Activated CD8-positive, alpha-beta memory T cell treated with anti-CD3 and anti-CD28 coated beads for 36 hours (primary cell): ENCODE results near the gene RNF14. TPM values are rescaled to one million over a fixed set of nuclear protein-coding genes. Genes with fewer than 3 reads are reported as not detected.

Source experiments
- CTCF ChIA-PET: fragments of 350-600 bp; sonication (Branson Sonifier 250); formaldehyde crosslinking; loops from one replicate; lab custom pipeline; 2021; ENCODE audit warnings: antibody characterized with exemption; lab: Charles Lee
- POLR2A ChIA-PET: fragments of 350-600 bp; sonication (Branson Sonifier 250); formaldehyde crosslinking; loops from one replicate; lab custom pipeline; 2021; ENCODE audit warnings: antibody characterized with exemption; lab: Charles Lee
- total RNA-seq, 2 experiments: library from RNA; stranded (reverse); gene quantifications; one replicate each; pipeline ENCODE4 v1.2.3, GENCODE V29; 2021

Gene RNF14, protein sequence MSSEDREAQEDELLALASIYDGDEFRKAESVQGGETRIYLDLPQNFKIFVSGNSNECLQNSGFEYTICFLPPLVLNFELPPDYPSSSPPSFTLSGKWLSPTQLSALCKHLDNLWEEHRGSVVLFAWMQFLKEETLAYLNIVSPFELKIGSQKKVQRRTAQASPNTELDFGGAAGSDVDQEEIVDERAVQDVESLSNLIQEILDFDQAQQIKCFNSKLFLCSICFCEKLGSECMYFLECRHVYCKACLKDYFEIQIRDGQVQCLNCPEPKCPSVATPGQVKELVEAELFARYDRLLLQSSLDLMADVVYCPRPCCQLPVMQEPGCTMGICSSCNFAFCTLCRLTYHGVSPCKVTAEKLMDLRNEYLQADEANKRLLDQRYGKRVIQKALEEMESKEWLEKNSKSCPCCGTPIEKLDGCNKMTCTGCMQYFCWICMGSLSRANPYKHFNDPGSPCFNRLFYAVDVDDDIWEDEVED
- total RNA-seq, result 10 to 100 TPM; 45.9 to 47.8 TPM

DNA sequence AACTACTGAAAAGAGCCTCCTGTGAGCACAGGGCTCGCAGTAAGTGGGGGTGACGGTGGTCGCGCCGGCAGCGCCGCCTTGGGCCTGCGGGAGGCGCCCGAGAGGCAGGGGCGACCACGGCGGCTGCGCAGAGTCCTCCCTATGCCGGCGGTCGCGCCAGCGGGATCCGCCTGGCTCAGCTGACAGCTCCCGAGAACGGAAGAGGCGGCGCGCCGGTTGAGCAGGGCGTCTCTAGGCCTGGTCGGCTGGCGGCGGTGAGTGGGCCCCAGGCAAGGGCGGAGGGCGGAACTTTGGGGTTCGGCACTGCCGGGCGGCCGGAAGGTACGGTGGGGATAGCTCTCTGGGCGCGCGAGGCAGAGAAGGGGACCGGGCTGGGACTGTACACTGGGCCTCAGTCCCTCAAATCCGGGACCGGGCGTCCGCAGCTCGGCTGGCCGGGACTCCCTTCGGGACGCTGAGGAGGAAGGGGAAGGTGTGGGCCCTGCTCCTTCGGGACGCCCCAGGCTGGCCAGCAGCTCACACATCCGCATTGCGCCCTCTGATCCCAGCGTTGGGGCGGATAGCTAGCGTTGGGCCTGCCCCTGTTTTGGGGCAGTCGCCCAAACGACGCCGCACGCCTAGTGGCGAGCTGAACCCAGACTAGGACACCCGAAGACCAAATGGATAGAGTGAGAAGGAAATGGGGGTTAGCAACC, at the start of gene RNF14:
Gene RNF14, plus strand, starts transcription at position 192 of the 695 bp plus-strand sequence. CDS start 4,484 bp downstream, outside the sequence.
- ChIA-PET POLR2A (interaction anchor here (0.6 to 1.9 kb wide), 11 partner anchors 8 to 332 kb away, joined by 3 to 17 read pairs (median 4); partner anchors contain the start of genes DELE1, HDAC3, NDFIP1 and RELL2), CTCF (interaction anchor here (0.6 to 3.6 kb wide), 15 partner anchors 8 to 305 kb away, joined by 3 to 34 read pairs (median 4); partner anchors contain the start of genes GNPDA1, PCDH1 and PCDH12)

DNA sequence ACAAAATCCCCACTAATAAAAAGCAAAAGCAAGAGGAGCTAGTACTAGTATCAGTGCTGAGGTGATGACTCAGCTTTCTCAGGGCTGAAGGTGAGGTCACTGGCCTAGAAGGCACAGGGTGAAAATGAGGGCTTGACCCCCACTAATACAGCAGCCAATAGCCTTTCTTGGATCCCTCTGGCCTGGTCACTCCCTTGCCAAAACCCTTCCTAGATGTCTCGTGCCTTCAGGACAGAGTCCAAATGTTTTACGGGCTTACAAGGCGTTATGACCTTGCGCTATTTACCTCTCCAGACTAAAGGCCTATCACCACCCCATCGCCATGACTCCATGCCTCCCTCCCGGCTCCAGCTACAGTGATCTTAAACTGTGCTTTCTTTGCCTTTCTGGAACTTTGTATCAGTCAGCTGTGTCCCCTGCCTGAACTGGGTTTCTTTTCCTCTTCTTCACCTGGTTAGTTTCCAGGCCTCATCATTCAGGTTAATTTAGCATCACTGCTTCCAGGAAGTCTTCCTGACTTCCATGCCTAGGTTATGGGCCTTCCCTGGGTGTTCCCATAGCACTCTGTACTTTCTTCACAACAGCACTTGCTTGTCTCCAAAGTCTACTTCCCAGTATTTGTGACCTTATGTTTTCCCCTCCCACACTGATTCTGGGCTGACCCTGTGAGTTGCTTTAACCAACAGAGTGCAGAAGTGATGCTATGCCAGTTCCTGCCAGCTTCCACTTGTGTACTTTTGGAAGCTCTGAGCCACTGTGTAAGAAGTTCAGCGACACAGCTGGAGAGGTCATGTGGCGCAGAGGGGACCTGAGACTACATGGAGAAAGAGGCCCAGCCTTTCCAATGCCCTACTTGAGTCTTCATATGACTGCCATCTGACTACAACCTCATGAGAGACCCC, 49.4 kb upstream of the RNF14 start:
- ChIA-PET CTCF (interaction anchor here (1.1 kb wide), 2 partner anchors 40 kb away, joined by 3 read pairs; no protein-coding TSS in a partner anchor), POLR2A (interaction anchor here (0.5 kb wide), 1 partner anchor 305 kb away, joined by 3 read pairs; no protein-coding TSS in a partner anchor)

DNA sequence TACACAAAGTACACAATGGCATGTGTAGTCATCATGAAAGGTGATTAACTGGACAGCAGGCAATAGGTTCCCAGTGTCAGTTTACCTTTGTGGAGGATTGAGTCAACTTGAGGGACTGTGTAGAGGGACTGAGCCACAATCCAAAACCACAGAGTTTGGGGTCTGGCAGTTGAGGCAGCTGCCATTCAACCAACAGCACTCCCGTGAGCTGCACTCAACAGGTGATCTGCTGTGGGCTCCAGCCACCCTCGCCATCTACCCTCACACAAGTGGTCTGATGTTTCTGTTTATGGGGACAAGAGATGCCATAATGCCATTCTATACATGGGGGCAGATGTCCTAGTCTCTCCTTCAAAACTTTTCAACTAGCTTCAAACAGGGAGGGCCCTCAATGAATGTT, 48.1 kb upstream of the RNF14 start:
- ChIA-PET POLR2A (no interaction called here), CTCF (interaction anchor here (3.1 kb wide), 1 partner anchor 42 kb away, joined by 9 read pairs; the partner anchor contains the start of gene PCDH1)

DNA sequence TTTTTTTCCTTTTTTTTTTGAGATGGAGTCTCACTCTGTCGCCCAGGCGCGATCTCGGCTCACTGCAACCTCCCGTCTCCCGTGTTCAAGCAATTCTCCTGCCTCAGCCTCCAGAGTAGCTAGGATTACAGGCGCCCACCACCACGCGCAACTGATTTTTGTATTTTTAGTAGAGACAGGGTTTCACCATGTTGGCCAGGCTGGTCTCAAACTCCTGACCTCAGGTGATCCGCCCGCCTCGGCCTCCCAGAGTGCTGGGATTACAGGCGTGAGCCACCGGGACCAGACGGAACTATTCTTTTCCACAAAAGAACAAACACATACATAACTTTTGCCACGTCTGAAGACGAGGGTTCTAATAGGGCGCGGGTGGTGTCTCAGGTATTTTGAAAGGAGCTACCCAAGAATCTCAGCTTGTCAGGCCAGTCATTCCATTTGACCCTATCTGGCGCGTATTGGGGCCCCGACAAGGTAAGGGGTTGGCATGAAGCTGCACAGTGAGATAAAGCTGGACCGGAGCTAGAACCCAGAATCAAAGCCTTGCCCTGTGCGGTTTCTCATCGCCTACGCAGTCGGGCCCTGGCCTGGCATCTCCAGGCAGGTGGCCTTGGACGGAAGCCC, 46.0 kb upstream of the RNF14 start:
- POLR2A ChIA-PET, result interaction anchor here (0.6 to 1.5 kb wide), 7 partner anchors 8 to 286 kb away, joined by 3 to 9 read pairs (median 4); partner anchors contain the start of genes FCHSD1, HDAC3, RELL2 and RNF14

DNA sequence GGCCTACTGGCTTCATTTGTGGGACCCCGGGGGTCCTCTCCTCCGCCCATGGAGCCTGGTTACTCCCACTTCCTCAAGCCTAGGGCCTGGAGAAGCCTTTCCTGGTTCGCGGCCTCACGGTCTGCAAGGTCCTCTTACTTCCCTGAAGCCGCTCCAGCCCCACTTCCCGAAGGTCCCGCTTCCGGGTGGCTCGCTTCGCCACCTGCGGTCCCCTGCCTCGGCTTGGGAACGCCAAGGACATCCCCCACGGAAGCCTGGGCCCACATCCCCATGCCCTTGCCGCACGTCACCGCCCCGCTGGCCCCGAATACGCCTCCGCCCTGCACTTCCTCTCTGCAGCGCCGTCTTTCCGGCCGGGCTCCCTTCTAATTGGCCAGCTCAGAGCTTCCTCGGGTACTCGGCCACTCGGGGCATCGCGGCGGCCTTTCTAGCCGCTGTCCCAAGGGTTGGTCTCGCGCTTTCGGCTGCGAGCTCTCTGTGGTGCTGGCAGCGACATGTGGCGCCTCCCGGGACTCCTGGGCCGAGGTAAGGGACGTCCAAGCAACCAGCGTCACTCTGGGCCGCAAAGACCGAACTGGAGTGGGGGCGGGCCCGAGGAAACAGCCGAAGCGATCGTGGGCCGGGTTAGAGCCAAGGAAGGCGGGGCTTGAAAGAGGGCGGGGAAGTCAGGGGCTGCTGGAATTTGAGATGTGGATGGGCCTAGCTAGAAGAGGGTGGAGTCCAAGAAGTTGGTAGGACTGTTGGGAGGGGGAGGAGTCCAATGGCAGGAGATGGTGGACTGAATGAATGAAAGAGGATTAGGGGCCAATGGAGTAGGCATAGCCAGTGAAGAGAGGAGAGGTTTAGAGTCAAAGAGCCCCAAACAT, 45.2 kb upstream of the RNF14 start, which contains the start of gene DELE1:
Gene DELE1, plus strand, starts transcription at position 424 of the 866 bp plus-strand sequence. Its CDS starts 71 bp downstream, at position 495.
- ChIA-PET POLR2A (interaction anchor here (0.6 to 1.5 kb wide), 7 partner anchors 9 to 287 kb away, joined by 3 to 9 read pairs (median 4); partner anchors contain the start of genes FCHSD1, HDAC3, RELL2 and RNF14), CTCF (interaction anchor here (1.0 to 3.5 kb wide), 5 partner anchors 38 to 232 kb away, joined by 3 to 11 read pairs (median 7); partner anchors contain the start of gene PCDH1)

More for the DNA sequence above, 46.0 kb upstream of the RNF14 start:
- CTCF ChIA-PET, result interaction anchor here (1.5 to 3.5 kb wide), 4 partner anchors 38 to 229 kb away, joined by 3 to 11 read pairs (median 8); partner anchors contain the start of gene PCDH1

DNA sequence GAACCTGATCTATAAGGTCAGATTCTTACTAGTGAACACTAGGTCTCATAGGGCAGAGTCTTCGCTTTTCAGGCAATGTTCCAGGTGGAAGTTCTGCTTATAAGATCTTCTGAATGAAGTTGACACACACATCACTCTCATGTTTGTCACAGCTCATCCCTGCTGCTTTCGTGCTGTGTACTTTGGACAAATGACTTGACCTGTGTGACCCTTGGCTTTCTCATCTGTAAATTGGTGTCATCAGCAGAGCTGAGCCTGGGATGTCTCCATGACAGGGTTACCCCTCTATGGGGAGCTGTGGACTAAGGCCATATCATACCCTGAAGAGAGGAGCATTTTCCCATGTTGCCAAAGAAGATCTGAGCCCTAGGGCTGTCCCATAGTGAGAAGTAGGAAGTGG, 42.5 kb upstream of the RNF14 start:
- POLR2A ChIA-PET, result no interaction called here

DNA sequence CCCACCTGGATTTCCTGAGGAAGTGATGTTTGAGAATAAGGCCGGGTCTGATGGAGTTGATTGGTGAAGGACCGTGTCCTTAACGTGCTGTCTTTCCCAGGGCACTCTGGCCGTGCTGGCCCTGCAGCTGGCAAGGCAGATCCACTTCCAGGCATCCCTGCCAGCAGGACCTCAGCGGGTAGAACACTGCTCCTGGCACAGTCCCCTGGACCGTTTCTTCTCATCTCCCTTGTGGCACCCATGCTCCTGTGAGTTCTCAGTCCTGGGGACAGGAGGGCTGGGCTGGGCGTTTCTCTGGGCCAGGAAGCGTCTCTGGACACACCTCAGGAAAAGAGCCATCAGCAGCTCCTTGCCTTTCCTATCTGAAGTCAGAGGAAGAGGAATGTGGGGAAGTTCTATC, 40.9 kb upstream of the RNF14 start:
- POLR2A ChIA-PET, result no interaction called here

More for the DNA sequence above, 42.5 kb upstream of the RNF14 start:
- CTCF ChIA-PET, result no interaction called here

DNA sequence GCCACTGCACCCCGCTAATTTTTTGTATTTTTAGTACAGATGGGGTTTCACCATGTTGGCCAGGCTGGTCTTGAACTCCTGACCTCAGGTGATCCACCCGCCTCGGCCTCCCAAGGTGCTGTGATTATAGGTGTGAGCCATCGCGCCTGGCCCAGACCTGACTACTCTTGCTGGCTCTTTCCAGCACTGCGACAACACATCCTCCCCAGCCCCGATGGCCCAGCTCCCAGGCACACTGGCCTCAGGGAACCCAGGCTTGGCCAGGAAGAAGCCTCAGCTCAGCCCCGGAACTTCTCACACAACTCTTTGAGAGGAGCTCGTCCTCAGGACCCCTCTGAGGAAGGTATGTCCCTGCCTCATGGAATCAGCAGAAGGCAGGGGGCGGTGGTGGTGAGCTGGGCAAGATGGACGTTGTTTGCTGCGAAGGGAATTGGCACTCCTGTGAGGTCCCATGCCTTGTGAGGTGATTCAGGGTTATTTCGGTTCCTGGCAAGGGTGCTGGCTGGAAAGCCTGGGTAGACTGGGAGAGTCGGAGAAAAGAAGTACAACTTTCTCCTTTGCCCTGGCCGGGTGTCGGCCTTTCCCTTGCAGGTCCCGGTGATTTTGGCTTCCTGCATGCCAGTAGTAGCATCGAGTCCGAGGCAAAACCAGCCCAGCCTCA, 39.4 kb upstream of the RNF14 start:
- ChIA-PET CTCF (interaction anchor here (0.6 kb wide), 1 partner anchor 362 kb away, joined by 3 read pairs; no protein-coding TSS in a partner anchor), POLR2A (interaction anchor here (0.6 kb wide), 1 partner anchor 345 kb away, joined by 5 read pairs; no protein-coding TSS in a partner anchor)

More for the DNA sequence above, 40.9 kb upstream of the RNF14 start:
- CTCF ChIA-PET, result no interaction called here

DNA sequence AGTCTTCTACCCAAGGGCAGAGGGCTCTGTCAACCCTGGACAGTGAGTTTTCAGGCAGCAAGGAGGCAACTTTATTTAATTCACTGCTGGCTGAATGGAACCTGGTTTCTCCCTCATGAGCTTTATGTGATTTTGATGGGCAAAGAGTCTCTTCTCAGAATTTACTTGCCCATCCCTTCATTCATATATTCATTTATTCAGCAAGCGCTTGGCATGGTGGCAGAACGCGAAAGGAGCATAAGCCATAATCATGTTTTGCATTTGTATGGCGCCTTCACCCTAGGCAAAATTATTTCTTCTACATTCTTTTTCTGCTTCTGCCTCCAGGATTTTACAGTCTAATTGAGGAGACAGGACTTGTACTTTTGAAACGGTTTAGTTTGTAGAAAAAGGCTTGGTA, 37.2 kb upstream of the RNF14 start:
- CTCF ChIA-PET, result interaction anchor here (1.8 kb wide), 1 partner anchor 240 kb away, joined by 4 read pairs; no protein-coding TSS in a partner anchor

DNA sequence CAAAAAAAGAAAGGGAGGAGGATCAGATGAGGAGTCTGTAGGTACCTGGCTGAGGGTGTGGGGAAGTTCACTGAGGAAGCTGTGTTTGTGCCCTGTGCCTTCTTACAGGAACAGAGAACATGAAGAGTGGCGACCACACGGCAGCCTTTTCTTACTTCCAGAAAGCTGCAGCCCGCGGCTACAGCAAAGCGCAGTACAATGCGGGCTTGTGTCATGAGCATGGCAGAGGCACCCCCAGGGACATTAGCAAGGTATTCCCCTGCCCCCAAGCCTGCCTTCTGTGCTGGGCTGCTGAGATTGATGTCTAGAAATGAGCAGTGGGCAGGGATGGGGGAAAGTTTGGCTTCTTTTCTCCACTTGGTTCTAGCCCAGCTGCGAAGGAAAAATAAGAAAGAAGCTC, 35.8 kb upstream of the RNF14 start:
- CTCF ChIA-PET, result interaction anchor here (1.1 to 1.4 kb wide), 2 partner anchors 40 to 231 kb away, joined by 3 read pairs; no protein-coding TSS in a partner anchor
- POLR2A ChIA-PET, result no interaction called here

More for the DNA sequence above, 37.2 kb upstream of the RNF14 start:
- POLR2A ChIA-PET, result no interaction called here

DNA sequence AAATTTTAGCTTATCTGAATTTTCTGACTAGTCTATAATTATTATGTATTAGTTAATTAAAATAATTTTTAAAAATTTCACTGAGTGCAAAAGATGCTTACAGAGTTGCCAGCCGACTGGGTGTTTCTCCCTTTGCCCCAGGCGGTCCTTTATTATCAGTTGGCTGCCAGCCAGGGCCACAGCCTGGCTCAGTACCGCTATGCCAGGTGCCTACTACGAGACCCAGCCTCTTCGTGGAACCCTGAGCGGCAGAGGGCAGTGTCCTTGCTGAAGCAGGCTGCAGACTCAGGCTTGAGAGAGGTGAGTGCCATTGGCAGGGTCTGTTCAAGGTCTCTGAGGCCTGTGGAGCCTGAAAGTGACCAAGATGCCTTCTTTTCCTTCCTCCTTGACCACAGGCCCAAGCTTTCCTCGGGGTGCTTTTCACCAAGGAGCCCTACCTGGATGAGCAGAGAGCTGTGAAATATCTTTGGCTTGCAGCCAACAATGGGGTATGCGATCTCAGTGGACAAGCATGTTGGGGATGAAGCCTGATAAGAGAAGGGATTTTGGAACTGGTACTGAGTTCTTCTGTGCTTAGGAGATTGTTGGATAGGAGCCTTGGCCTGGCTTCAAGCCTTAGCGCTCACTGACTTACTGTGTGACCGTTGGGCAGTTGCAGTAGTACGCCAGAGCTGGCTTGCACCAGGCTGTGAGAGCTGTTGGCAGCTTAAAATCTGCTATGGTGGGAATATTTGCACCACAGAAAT, 34.6 kb upstream of the RNF14 start:
- ChIA-PET POLR2A (no interaction called here), CTCF (interaction anchor here (1.1 to 1.4 kb wide), 2 partner anchors 41 to 233 kb away, joined by 3 read pairs; no protein-coding TSS in a partner anchor)

DNA sequence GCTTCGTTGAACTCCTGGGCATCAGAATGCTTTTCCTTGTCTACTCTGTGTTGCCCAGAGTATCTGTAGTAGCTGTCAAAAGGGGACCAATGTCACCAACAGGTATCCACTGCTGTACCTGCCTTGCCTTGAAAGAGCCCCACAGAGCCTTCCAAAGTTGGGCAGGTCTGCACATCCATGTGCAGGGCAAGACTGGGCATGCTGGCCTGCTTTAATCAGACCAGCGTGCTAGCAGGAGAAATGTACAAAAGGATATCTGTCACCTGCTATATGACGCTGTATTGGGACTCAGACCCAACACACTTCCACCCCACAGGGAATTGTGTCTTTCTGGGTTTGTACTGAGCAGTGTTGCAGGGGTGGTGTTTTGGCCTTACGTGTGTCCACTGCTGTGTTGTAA, 33.4 kb upstream of the RNF14 start:
- POLR2A ChIA-PET, result no interaction called here
- CTCF ChIA-PET, result interaction anchor here (0.8 kb wide), 1 partner anchor 233 kb away, joined by 4 read pairs; no protein-coding TSS in a partner anchor

DNA sequence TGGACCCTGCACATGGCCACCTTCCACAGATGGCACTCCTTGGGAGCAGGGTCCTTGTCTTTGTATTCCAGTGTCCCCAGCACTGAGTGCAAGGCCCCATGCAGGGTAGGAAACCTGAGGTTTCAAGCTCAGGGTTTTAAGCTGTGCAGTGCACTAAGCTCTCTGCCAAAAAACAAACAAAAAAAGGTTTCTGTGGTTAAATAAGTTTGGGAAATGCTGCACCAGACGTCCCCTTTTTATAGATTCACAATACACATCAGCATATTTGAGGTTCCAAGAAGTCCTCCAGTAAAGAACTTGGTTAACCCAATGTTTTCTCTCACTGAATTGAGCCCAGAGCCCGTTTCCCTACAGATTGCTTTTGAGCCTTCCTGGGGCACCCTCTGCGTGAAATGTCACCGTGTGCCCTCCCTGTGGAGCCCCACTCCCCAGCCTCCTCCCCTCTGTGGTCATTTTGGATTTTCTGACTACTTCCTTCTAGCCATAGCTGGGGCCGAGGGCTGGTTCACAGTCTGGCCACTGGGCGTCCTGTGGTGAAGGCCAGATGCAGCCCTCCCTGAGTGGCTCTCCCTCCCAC, 28.1 kb upstream of the RNF14 start:
- ChIA-PET CTCF (interaction anchor here (5.0 kb wide), 1 partner anchor 20 kb away, joined by 19 read pairs; no protein-coding TSS in a partner anchor), POLR2A (no interaction called here)

DNA sequence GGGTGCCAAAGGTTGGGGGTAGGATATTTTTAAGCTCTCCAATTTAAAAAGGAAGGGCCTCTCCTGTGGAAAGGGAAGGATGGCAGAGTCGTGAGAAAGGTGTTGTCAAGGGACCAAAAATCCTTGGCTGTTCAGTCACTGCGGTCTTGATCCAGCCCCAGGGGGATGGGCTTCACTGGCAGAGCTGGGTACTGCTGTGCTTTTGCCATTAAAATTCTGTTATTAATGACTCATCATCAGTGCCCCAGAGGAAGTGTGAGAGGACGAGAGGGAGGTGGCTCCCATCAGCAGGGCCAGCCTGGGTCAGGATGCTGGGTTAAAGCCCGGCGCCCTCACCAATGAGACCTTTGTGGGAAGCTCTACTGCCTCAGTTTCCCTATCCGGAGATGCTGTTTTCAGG, 27.6 kb upstream of the RNF14 start:
- ChIA-PET CTCF (interaction anchor here (5.0 kb wide), 1 partner anchor 19 kb away, joined by 19 read pairs; no protein-coding TSS in a partner anchor), POLR2A (no interaction called here)
